HG03045 (cell line): ENCODE measurements around the gene MGARP.
"Not testable (repeated sequence)": the region's sequence is repeated elsewhere in the genome, so short reads cannot be mapped to it uniquely, and the experiment has no call there.

Experiments used
- ATAC-seq: cut with Tn5 transposase; IDR thresholded peaks from one replicate; pipeline ENCODE4 v1.9.1; 2021; ENCODE audit warnings: mild to moderate bottlenecking, moderate library complexity; ENCODE audit not compliant: unreplicated experiment

The MGARP gene

DNA sequence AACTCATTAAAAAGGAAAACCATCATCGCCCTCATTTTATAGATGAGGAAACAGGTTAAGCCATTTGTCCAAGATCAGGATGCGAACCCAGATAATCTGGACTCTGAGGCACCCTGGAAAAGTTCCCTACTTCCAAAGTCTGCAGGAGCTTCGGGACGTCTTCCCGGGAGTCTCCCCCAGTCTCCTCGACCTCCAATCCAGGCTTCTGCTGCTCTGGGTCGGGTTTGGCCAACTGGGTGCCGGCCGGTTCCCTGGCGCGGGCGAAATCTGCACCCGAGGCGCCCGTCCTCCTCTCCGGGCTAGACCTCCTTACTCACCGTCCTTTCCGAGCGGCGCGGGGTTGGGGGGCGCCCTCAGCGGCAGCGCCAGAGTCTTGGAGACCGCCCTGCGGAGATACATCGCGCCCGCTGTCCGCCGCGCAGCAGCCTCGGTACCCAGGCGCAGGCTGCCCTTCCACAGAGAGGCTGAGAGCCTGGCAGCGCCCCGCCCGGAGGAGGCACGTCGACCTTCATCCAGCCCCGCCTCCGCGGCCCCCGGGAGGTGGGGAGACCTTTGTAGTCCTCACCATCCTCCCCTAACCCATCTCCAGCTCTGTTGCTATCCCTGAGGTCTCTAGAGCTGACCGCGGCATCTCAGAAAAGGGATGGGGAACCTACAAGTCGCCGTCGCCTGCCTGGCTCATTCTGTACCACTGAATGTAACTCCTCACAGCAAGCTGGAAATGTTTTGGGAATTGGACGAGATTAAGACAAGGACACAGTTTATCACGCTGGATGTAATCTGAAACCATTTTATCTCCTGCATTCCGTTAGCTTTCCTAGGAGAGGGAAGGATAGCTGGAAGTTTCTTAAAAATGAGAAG, at the start of gene MGARP:
Gene MGARP (minus strand): TSS at position 466 of the 861 bp plus-strand sequence. CDS start 67 bp downstream, at position 399.
- no peak for ATAC-seq

DNA sequence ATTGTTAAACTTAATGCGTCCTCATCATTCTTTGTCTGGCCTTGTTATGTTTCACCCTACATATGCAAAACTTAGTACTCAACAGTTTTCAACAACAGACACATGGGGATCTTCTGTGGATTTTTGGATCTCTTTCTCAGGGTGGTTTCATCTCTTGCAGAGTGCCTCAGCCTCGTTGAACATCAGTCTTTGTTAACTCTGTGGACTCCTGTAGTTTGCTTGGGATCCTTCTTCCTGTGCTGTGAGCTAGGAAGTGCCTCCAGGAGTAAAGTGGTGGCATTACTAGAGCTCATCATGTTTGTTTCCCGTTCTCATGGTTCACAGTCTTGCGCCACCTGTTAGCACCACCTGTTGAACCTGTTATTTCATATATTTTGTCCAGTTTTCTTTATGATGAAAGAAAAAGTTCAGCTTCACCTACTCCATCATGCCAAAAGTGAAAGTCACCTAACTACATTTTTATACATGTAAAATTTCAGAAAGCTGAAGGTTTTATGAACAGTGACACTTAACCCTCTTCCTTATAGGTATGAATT, 49.7 kb upstream of the MGARP start:
- ATAC-seq = no peak

DNA sequence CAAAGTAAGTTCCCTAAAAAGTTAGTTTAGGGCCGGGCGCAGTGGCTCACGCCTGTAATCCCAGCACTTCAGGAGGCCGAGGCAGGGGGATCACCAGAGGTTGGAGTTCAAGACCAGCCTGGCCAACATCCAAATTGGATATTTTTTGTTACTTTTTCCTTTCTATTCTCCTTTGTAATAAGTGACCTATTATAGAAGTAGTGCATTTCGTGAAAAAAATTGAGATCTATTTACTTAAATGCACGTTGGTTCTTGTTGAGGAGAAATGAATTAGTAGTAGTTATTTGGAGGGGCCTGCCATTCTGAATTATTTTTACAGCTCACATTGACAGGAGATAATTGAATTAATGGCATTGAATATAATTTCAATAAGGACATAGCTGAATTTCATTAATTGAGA, 44.6 kb upstream of the MGARP start:
- no peak for ATAC-seq

DNA sequence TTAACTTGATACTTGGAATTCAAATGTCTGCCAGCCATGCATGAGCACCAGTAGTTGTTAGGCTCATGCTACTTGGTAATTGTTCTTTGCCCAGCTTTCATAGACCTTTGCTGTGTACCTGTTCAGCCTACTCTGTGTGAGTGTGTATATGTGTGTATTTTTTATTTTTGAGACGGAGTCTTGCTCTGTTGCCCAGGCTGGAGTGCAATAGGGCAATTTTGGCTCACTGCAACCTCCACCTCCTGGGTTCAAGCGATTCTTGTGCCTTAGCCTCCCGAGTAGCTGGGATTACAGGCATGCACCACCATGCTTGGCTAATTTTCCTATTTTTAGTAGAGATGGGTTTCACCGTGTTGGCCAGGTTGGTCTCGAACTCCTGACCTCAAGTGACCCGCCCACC, 42.5 kb upstream of the MGARP start:
- not testable (repeated sequence) for ATAC-seq

DNA sequence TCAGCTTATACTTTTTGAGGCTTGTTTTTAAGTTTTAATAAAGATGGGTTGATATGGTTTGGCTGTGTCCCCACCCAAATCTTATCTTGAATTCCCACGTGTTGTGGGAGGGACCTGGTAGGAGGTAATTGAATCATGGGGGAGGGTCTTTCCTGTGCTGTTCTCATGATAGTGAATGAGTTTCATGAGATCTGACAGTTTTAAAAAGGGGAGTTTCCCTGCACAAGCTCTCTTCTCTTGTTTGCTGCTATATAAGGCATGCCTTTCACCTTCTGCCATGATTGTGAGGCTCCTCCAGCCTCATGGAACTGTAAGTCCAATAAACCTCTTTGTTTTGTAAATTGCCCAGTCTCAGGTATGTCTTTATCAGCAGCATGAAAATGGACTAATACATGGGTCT, 42.0 kb upstream of the MGARP start:
- ATAC-seq = not testable (repeated sequence)

DNA sequence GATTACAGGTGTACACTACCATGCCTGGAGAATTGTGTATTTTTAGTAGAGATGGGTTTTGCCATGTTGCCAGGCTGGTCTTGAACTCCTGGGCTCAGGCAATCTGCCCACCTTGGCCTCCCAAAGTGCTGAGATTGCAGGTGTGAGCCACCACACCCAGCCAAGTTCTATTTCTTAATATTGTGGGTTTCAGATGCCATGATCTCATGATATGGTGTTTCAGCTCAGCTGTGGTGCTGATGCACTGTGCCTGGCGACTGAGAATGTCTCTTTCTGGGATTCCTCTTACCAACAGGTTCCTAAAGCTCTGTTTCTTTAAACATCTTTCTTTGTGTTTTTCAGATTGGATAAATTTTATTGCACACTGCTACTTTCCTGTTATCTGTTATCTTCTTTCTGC, 39.5 kb upstream of the MGARP start:
- ATAC-seq = no peak

DNA sequence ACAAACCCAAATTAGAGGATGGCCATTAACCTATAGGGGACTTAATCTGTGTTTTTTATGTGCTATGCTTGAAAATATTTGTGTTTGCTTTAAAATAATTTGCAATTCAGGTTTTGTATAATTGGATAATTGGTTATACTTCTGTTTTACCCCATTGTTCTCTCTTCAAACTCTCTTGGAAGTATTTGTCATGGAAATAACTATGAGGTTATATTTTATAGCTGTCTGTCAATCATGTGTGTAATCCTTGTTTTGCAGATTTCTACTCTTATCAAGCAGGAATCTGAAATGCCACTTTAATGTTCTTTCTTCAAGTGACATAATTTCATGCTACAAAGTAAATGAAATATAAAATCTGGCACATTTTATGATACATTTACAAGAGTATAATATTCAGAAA, 37.6 kb upstream of the MGARP start:
- ATAC-seq = no peak

DNA sequence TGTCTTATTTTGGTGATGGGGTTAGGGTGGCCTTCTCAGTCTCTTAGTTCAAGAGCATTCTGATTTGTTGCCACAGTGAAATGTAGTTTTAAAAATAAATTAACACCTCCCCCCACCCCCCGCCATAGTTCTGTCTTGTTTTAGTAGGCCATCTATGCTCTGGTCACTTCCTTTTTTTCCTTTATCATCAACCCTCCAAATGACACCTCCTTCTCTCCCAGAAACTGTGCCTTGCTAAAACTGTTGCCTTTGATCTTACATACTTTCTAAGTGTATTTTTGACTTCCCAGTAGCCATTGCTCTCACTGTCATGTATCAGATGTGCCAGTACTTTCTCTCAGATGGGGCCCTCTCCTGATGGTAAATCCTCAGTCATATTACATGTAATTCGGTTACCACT, 36.7 kb upstream of the MGARP start:
- no peak for ATAC-seq

DNA sequence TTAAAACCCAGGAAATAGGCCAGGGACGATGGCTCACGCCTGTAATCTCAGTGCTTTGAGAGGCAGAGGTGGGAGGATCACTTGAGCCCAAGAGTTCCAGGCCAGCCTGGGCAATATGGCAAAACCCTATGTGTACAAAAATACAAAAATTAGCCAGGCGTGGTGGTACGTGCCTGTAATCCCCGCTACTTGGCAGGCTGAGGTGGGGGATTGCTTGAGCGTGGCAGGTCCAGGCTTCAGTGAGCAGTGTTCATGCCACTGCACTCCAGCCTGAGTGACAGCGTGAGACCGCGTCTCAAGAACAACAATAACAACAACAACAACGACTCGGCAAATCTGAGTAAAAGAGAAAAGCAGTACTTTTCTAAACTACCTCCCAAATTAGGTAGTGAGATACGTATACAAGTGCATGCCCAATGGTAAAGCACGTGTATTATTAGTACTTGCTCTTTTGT, 35.2 kb upstream of the MGARP start:
- no peak for ATAC-seq

DNA sequence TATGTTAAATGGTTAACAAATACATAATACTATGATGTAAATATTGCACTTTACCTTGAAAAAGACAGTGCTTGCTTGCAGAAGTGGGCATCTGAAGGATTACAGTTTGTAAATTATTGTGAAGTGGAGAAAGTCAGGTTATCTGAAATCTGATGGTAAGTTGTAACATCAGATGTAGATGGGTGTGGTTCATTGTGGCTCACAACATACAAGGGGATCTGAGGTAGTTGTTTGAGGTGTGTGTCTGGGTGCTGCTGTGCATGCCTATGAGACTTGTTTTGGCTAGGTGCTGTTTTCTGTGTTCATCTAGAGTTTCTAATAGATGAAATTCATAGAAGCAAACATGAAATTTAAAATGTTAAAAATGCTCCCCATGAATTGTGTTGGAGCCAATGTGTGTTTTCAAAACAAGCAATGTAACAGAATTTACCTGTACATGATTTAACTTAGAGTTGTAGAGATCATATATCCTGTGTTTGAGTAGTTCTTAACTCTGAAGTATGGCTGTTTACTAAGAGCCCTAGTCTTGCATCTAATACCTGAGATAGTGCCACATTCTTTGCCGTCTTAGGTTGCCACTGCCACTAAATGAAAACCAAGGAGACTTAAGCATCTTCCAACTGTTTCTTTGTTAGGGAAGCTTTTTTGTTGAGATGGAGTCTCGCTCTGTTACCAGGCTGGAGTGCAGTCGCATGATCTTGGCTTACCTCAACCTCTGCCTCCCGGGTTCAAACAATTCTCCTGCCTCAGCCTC, 34.2 kb upstream of the MGARP start:
- no peak for ATAC-seq

DNA sequence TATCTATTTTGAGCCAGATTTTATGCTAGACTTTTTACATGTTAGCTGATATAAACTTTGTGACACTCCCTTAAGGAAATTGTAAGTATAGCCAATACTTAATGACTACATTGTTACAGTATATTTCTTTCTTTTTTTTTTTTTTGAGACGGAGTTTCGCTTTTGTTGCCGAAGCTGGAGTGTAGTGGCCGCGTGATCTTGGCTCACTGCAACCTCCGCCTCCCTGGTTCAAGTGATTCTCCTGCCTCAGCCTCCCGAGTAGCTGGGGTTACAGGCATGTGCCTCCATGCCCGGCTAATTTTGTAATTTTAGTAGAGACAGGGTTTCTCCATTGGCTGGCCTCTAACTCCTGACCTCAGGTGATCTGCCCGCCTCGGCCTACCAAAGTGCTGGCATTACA, 33.4 kb upstream of the MGARP start:
- not testable (repeated sequence) for ATAC-seq

DNA sequence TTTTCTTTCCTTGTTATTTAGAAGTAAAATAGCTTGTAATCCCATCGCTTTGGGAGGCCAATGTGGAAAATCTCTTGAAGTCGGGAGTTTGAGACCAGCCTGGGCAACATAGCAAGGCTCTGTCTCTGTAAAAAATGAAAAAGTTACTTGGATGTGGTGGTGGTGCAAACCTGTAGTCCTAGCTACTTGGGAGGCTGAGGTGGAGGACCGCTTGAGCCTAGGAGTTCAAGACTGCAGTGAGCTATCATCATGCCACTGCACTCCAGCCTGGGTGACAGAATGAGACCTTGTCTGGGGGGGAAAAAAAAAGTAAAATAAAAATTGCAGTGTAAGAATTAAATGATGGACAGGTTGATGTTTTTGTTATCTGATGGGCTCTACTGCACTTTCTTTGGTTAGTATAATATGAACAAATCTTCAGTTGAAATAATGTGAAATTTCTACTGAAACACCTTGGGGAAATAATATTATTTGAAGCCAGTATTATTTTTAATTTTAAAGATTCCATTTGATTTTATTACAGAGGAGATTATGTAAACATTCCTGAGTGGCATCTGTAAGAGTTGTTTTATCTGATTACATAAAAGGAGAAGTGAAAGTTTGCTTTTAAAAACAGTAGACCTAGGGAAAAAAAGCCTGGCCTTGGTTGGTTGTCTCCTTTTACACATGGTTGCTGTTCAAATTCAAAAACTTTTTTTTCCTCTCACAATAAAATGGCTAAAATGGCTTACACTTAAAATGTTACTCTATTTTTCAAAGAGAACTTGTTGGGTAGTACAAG, 32.7 kb upstream of the MGARP start:
- no peak for ATAC-seq

DNA sequence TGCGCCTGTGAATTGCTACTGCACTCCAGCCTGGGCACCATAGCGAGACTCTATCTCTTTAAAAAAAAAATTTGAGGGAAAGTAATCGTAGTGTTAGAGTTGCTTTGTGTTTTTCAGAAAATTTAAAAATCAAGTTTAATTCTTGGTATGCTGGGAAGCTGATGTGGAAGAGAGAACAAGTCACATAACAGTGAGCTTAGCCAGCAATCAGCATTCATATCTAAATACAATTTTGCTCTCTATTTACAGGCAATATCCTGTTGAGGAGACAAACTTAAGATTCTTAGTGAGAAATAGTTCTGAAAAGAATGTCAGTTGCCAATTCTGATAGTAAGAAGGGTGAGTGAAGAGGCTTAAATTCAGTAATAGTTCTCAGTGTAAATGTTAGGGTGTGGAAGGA, 31.9 kb upstream of the MGARP start:
- ATAC-seq = no peak

DNA sequence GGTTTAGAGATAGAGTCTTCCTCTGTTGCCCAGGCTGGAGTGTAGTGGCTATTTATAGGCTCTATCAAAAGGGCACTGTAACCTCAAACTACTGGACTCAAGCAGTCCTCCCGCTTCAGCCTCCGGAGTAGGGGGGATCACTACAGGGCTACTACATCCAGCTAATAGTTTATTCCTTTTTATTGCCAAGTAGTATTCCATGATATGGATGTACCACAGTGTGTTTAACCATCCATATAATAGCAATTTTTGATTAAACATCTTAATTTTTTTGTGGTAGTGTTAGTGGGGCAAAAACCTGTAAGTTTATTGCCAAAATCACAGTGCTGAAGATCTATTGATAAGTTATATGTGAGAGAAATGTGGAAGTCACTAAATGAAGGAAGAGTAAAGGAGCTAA, 24.9 kb upstream of the MGARP start:
- no peak for ATAC-seq

DNA sequence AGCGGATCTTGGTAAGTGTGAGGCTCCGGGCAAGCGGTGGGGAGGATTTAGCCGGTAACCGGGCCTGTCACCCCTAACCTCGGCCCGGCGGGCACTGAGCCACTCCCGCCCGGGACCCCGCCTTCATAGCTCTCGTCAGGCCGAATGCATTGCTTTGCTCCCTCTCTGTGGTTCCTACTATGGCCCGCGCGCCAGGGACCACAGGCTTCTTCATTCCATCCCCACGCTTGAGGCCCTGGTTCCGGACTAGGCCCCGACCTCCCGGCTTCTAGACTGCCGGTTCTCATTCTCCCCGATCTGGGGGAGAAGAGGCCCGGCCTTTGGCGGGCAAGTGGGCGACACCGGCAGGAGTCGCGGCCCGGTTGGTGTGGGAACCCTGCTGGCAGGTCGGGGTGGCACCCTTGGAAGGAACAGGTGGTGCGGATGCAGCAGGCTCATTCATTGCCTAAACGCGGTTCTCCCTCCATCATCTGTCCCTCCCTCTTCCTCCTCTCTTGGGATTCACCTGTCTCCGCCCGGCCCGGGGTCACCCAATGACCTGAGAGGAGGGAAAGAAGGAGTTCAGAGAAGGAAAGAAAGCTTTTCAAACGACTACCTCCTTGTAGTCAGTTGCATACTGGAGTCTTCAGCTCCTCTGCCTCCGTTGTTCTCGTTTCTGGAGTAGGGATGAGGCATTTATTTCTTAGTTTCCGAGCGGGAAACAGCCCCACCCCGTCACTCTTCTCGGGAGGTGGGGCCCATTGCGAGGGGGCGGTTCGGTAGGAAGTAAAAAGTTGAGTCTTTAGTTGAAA, 22.0 kb upstream of the MGARP start, which contains the start of gene NDUFC1:
Gene NDUFC1 (minus strand): TSS at position 657 of the 791 bp plus-strand sequence. CDS start 6,679 bp downstream, outside the sequence.
- ATAC-seq = peak; percentile 42

DNA sequence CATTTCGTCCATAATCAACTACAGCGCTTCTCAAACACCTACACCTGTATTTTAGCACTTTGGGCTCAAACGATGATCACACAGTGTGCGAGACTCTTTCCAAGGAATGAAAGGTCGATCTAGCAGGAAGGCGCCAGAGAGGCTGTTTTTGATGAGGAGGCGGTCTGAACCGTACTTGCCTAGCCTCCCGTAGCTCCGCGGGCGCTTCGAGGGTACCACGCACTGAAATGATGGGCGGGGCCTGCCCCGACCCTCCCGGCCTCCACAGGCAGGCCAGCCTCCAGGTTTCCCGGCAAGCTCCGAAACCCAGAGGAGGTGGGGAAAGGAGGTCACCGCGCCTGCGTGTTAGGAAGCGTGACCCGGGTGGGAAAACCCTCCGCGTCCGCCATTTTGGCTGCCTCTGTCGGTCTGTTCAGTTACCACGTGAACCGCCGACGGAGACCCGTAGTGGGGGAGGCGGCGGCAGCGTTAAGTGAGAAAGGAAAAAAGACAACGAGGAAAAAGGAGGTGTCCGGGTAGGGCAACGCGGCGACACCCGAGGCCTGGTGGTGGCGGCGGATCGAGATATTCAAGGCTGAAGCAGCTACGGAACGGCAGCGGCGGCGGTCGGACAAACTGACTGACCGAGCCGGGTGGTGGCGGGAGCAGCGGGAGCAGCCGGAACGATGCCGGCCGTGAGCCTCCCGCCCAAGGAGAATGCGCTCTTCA, 21.2 kb upstream of the MGARP start, which contains the start of gene NAA15:
Gene NAA15 (plus strand): TSS at position 393 of the 708 bp plus-strand sequence. CDS start 273 bp downstream, at position 666.
- ATAC-seq = peak; percentile 90

DNA sequence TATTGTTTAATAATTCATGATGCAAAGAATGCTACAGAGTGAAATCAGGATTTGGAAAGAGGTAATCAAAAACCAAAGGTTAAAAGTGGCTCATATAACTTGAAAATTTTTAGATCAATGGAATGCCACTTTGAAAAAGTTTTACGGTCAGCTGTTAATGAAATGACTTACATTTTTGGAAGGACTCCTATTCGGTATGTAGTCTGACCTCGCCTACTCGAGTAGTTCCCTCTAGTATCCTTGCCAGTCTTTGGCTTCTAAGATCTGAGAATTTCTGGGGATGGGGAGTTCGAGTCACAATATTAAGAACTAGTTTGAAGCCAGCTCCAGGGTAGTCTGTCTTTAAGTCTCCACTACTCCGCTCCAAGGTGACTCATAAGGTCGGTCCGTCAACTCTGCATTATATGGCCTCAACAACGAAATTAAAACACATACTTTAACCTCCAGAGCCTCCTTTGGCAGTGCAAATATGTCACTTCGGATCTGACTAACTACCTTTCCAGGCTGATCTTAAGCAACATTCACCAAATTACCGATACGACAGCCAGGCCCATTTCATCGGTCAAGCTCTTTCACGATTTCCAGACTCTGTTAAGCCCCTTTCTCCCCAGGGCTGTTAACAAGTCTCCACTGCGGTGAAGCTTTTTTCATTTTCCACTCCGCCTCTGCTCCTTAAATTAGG, 20.5 kb upstream of the MGARP start:
- ATAC-seq = peak; percentile 5

DNA sequence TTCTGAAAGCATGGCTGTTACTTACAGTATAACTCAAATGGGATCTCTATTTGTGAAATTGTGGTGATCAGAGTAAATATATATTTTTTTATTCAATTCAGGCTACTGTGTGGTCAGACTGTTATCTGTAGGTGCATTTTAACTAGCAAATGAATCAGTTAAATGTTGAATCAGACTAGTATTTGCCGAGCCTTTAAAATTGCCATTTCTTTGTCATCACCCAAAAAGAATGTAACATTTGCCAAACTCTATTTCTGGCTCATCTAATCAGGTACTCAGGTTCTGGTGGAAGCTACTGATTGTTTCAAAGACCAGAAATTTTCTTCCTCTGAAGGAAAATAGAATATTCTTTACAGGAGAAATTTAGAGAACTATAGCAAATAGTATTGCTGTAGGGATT, 19.5 kb upstream of the MGARP start:
- ATAC-seq = no peak

DNA sequence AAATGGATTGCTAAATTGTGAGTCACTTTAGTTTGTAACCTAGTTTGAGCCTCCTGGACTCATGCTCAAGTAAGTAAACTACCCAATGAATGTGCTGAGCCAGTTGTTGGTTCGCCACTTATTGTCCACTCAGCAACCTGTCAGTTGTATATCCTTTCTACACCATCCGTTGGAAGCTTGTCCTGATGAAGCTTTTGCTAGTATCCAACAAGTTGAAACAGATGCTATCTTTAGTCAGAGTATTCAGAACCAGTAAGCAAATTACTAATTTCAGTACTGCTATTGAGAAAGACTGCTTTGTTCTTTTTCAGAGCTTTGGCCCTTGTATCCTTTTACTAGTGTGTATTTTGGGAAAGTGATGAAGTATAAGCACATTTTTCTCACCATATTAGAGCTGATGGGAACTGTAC, 17.0 kb upstream of the MGARP start:
- no peak for ATAC-seq
